Endodermal cell (in vitro differentiated cells): ENCODE data around the gene EMC10. TPM values are rescaled to one million over a fixed set of nuclear protein-coding genes. Genes with fewer than 3 reads are reported as not detected.

Experiments
- DNase-seq: peaks from one replicate; pipeline ENCODE4 v3.0.0-alpha.2; 2017
- H3K27ac ChIP-seq: 2 replicates; pipeline ENCODE4 v1.5.1; 2013; ENCODE audit warnings: mild to moderate bottlenecking, low read depth, low read length, moderate library complexity
- H3K27me3 ChIP-seq: 2 replicates; pipeline ENCODE4 v1.6.1; 2013; ENCODE audit warnings: mild to moderate bottlenecking, low read length, moderate library complexity; ENCODE audit not compliant: insufficient read depth, control insufficient read depth, poor library complexity, severe bottlenecking
- H3K36me3 ChIP-seq: 2 replicates; pipeline ENCODE4 v1.7.0; 2013; ENCODE audit warnings: mild to moderate bottlenecking, low read length, moderate library complexity; ENCODE audit not compliant: control insufficient read depth, insufficient read depth
- H3K4me1 ChIP-seq: one replicate; pipeline ENCODE4 v1.7.0; 2013; ENCODE audit warnings: low read length; ENCODE audit not compliant: control insufficient read depth, insufficient read depth
- H3K4me3 ChIP-seq: 2 replicates; pipeline ENCODE4 v1.5.1; 2013; ENCODE audit warnings: mild to moderate bottlenecking, low read length, moderate library complexity
- H3K9ac ChIP-seq: 2 replicates; pipeline ENCODE4 v1.6.1; 2013; ENCODE audit warnings: mild to moderate bottlenecking, low read length, moderate library complexity; ENCODE audit not compliant: poor library complexity, severe bottlenecking; ENCODE audit errors: extremely low read depth
- H3K9me3 ChIP-seq: 2 replicates; pipeline ENCODE4 v1.6.1; 2013; ENCODE audit warnings: mild to moderate bottlenecking, low read length, moderate library complexity; ENCODE audit not compliant: control insufficient read depth
- H3K27ac Mint-ChIP-seq: 2 replicates; pipeline ENCODE4 v1.8.0; 2020; ENCODE audit warnings: mixed read lengths
- H3K27me3 Mint-ChIP-seq: 2 replicates; pipeline ENCODE4 v1.8.0; 2021; ENCODE audit warnings: mild to moderate bottlenecking, mixed read lengths; ENCODE audit not compliant: insufficient read depth
- H3K36me3 Mint-ChIP-seq: 2 replicates; pipeline ENCODE4 v1.8.0; 2020; ENCODE audit warnings: low read depth, mixed read lengths
- H3K4me1 Mint-ChIP-seq: 2 replicates; pipeline ENCODE4 v1.8.0; 2020; ENCODE audit warnings: mixed read lengths
- H3K4me3 Mint-ChIP-seq: 2 replicates; pipeline ENCODE4 v1.8.0; 2020; ENCODE audit warnings: mild to moderate bottlenecking, moderate library complexity, mixed read lengths
- H3K9me3 Mint-ChIP-seq: 2 replicates; pipeline ENCODE4 v1.8.0; 2020; ENCODE audit warnings: mild to moderate bottlenecking, mixed read lengths
- WGBS, 2 experiments: methylation state at CpG; one replicate each; pipeline versions ENCODE4 v1.1.5 to v1.1.7; 2013; ENCODE audit warnings: missing lambda C conversion rate in 2 of 2, mixed read lengths in 1 of 2; ENCODE audit not compliant: insufficient coverage in 1 of 2, insufficient read length in 1 of 2; 5-methylcytosine and 5-hydroxymethylcytosine counted together
- total RNA-seq, 2 donors: library from RNA; stranded (reverse); fragmentation: NEBNext Ultra II Directional in 1 of 2; extraction: Animal tissue kit (Norgen Biotek cat#: 25700) in 1 of 2; gene quantifications; 2 replicates in 1 of 2; 3 replicates in 1 of 2; pipeline ENCODE4 v1.2.1, GENCODE V29; 2021
- TF ChIP-seq, protein P1 (sequence below): fragments of 200-600 bp; sonication (generic); conservative IDR thresholded peaks from 2 replicates; pipeline ENCODE4 v1.5.0; 2021; ENCODE audit warnings: antibody characterized with exemption, mild to moderate bottlenecking

The EMC10 gene
- total RNA-seq, 2 donors from 2014 or later, result 119 to 123 TPM

DNA sequence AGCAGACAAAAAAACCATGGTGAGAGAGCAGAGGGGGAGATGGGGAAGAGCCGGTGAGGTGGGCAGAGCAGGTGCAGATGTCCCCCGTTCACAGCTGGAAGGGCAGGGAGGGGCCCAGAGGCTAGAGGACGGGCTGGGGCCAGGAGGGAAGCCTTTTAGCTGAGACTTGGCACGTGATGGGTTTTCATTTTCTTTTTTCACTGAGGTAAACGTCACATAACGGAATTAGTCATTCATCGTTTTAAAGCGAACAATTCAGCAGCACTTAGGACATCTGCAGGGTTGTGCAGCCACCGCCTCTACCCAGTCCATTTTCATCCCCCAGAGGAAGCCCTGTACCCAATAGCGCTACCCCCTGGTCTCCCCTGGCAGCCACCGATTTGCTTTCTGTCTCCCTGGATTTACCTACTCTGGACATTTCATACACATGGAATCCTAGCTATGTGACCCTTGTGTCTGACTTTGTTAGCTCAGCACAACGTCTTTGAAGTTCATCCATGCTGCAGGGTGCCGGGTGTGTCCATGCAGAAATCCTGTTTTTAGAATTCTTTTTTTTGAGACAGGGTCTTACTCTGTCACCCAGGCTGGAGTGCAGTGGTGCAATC, 16.0 kb upstream of the EMC10 start:
- H3K4me3 ChIP-seq, result no peak overlapping the region
- H3K9me3 Mint-ChIP-seq, result no peaks in the 10 kb centered on the region
- 75 to 78% methylated on average over 13 of the region's 13 CpGs for WGBS, 2 experiments
- H3K27me3 Mint-ChIP-seq, result peaks cover 12% of the 10 kb centered on the region
- no peaks in the 10 kb centered on the region for H3K9me3 ChIP-seq
- H3K27ac ChIP-seq, result no peak overlapping the region
- no peak overlapping the region for H3K4me3 Mint-ChIP-seq
- no peaks in the 10 kb centered on the region for H3K36me3 ChIP-seq
- H3K27me3 ChIP-seq, result no peaks in the 10 kb centered on the region
- H3K9ac ChIP-seq, result no peak overlapping the region
- H3K4me1 Mint-ChIP-seq, result no peaks in the 10 kb centered on the region
- no peak for DNase-seq
- TF ChIP-seq, protein P1, sequence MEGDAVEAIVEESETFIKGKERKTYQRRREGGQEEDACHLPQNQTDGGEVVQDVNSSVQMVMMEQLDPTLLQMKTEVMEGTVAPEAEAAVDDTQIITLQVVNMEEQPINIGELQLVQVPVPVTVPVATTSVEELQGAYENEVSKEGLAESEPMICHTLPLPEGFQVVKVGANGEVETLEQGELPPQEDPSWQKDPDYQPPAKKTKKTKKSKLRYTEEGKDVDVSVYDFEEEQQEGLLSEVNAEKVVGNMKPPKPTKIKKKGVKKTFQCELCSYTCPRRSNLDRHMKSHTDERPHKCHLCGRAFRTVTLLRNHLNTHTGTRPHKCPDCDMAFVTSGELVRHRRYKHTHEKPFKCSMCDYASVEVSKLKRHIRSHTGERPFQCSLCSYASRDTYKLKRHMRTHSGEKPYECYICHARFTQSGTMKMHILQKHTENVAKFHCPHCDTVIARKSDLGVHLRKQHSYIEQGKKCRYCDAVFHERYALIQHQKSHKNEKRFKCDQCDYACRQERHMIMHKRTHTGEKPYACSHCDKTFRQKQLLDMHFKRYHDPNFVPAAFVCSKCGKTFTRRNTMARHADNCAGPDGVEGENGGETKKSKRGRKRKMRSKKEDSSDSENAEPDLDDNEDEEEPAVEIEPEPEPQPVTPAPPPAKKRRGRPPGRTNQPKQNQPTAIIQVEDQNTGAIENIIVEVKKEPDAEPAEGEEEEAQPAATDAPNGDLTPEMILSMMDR, result no peak
- H3K36me3 Mint-ChIP-seq, result no peaks in the 10 kb centered on the region
- H3K4me1 ChIP-seq, result no peaks in the 10 kb centered on the region
- H3K27ac Mint-ChIP-seq, result no peak overlapping the region

- Histone ChIP-seq H3K4me1 (no peaks in the 10 kb centered on the region), H3K36me3 (no peaks in the 10 kb centered on the region), H3K27me3 (no peaks in the 10 kb centered on the region), H3K4me3 (no peak overlapping the region), H3K9me3 (no peaks in the 10 kb centered on the region), H3K27ac (no peak overlapping the region), H3K9ac (no peak overlapping the region)
- TF ChIP-seq, protein P1, result peak; percentile 87
- H3K36me3 Mint-ChIP-seq, result no peaks in the 10 kb centered on the region
- WGBS, 2 experiments, result 43 to 49% methylated on average over 22 to 28 of the region's 28 CpGs
- H3K27ac Mint-ChIP-seq, result no peak overlapping the region
- peaks cover 8% of the 10 kb centered on the region for H3K27me3 Mint-ChIP-seq
- no peaks in the 10 kb centered on the region for H3K9me3 Mint-ChIP-seq
- H3K4me1 Mint-ChIP-seq, result peaks cover 5% of the 10 kb centered on the region
- H3K4me3 Mint-ChIP-seq, result no peak overlapping the region
- peak; percentile 90 for DNase-seq
Observed at GRCh38 chr19:50461066-50461875, 15.0 kb upstream of the EMC10 start.

DNA sequence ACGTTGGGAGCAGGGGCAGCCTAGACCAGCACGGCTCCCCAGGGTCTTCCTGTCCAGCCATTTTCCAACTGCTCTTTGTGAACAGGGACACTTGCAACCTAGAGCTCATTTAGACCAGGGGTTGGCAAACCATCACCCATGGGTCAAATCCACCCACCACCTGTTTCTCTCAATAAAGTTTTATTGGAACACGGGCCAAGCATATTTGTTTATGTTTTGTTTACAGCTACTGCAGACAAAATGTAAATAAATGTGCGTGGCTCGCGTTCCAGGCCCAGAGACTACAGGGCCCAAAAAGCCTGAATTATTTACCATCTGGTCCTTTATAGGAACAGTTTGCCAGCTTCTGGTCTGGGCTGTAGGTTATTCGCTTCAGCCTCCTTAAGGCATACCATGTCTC, 13.3 kb upstream of the EMC10 start:
- TF ChIP-seq, protein P1, result no peak
- Histone ChIP-seq H3K4me1 (no peaks in the 10 kb centered on the region), H3K27ac (no peak overlapping the region), H3K9me3 (no peaks in the 10 kb centered on the region), H3K9ac (no peak overlapping the region), H3K27me3 (no peaks in the 10 kb centered on the region), H3K36me3 (no peaks in the 10 kb centered on the region), H3K4me3 (no peak overlapping the region)
- DNase-seq, result no peak
- H3K9me3 Mint-ChIP-seq, result no peaks in the 10 kb centered on the region
- no peak overlapping the region for H3K4me3 Mint-ChIP-seq
- peaks cover 4% of the 10 kb centered on the region for H3K27me3 Mint-ChIP-seq
- no peak overlapping the region for H3K27ac Mint-ChIP-seq
- peaks cover 5% of the 10 kb centered on the region for H3K4me1 Mint-ChIP-seq
- 83 to 86% methylated on average over 4 to 7 of the region's 7 CpGs for WGBS, 2 experiments
- no peaks in the 10 kb centered on the region for H3K36me3 Mint-ChIP-seq
